AG04450 (cell line): Measurements from ENCODE around the gene ABCB10. TPM values are rescaled to one million over a fixed set of nuclear protein-coding genes. Genes with fewer than 3 reads are reported as not detected.
"Not testable (repeated sequence)": the region's sequence is repeated elsewhere in the genome, so short reads cannot be mapped to it uniquely, and the experiment has no call there.

ENCODE experiments used
- CTCF ChIA-PET: fragments of 300-600, 350-600 bp; formaldehyde crosslinking; extraction: SDS; loops from one replicate; lab custom pipeline; 2022; ENCODE audit warnings: antibody characterized with exemption, inconsistent platforms; lab: Charles Lee
- POLR2A ChIA-PET: fragments of 350-600 bp; formaldehyde crosslinking; extraction: SDS; loops from one replicate; lab custom pipeline; 2021; ENCODE audit warnings: antibody characterized with exemption, inconsistent platforms; lab: Yijun Ruan, JAX
- DNase-seq: peaks from one replicate; pipeline ENCODE4 v3.0.0-alpha.2; 2011; ENCODE audit warnings: low read depth, low spot score
- H3K27ac ChIP-seq: one replicate; pipeline ENCODE4 v1.5.1; 2012; ENCODE audit warnings: low read depth, low read length, control low read depth
- H3K27me3 ChIP-seq: one replicate; pipeline ENCODE4 v1.6.0; 2012; ENCODE audit warnings: low read length; ENCODE audit not compliant: control insufficient read depth, insufficient read depth
- H3K4me3 ChIP-seq: 2 replicates; pipeline ENCODE4 v1.5.1; 2011; ENCODE audit warnings: mild to moderate bottlenecking, low read depth, low read length, control low read depth
- H3K9me3 ChIP-seq: 2 replicates; pipeline ENCODE4 v1.5.1; 2012; ENCODE audit warnings: low read length; ENCODE audit not compliant: control insufficient read depth, insufficient read depth
- polyA plus RNA-seq: library from polyadenylated mRNA; depleted of rRNA; stranded (reverse); fragments of >200 nt; gene quantifications from 2 replicates; pipeline ENCODE4 v1.2.3, GENCODE V29; 2011
- TF ChIP-seq, protein P1 (sequence below): IDR thresholded peaks from 2 replicates; pipeline ENCODE4 v1.5.1; 2011; ENCODE audit warnings: low read depth, low read length, control low read depth, inconsistent platforms

The ABCB10 gene
- polyA plus RNA-seq, 1 experiment = 10.3 TPM

DNA sequence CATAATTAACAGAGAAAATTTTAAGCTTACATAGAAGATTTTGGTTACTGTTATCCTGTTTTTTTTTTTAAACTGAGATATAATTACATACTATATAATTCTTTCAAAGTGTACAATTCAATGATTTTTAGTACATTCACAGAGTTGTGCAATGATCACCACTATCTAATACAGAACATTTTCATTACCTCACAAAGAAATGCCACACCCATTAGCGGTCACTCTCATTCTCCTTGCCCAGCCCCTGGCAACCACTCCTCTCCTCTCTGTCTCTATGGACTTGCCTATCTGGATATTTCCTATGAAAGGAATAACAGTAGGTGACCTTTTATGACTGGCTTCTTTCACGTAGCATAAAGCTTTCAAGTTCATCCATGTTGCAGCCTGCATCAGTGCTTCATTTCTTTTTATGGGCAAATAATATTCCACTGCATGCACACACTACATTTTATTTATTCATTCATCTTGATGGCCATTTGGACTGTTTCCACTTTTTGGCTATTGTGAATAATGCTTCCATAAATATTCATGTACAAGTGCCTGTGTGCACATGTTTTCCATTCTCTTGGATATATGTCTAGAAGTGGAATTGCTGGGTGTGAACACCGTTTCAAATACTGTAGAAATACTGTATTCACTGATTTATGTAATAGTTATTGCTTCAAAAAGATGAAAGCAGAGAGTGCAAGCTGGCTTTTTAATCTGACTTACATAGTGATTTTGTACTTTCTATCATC is 40.9 kb upstream of the ABCB10 start:
- Histone ChIP-seq H3K9me3 (no peaks in the 10 kb centered on the region), H3K27ac (no peak overlapping the region), H3K4me3 (no peak overlapping the region), H3K27me3 (no peaks in the 10 kb centered on the region)
- DNase-seq = no peak
- ChIA-PET POLR2A (no interaction called here), CTCF (interaction anchor here (0.7 to 1.1 kb wide), 2 partner anchors 42 to 83 kb away, joined by 4 to 7 read pairs; no protein-coding TSS in a partner anchor)
- TF ChIP-seq, protein P1, sequence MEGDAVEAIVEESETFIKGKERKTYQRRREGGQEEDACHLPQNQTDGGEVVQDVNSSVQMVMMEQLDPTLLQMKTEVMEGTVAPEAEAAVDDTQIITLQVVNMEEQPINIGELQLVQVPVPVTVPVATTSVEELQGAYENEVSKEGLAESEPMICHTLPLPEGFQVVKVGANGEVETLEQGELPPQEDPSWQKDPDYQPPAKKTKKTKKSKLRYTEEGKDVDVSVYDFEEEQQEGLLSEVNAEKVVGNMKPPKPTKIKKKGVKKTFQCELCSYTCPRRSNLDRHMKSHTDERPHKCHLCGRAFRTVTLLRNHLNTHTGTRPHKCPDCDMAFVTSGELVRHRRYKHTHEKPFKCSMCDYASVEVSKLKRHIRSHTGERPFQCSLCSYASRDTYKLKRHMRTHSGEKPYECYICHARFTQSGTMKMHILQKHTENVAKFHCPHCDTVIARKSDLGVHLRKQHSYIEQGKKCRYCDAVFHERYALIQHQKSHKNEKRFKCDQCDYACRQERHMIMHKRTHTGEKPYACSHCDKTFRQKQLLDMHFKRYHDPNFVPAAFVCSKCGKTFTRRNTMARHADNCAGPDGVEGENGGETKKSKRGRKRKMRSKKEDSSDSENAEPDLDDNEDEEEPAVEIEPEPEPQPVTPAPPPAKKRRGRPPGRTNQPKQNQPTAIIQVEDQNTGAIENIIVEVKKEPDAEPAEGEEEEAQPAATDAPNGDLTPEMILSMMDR = no peak

DNA sequence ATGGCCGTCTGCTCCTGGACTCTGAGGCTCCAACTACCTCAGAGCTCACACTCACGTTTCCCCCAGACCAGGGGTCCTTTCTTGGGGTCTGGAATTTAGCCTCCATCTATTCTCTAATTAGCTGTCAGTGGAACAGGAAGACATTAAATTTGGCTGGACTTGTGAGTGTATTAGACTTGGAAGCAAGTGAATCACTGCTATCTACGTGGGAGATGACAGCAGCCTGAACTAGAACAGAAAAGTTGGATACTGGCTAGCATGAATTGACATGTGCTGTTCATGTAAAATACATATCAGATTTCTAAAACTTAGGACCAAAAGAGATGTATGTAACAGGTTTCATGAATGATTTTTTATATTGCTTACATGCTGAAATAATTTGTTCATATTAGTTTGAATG is 39.4 kb upstream of the ABCB10 start:
- ChIA-PET POLR2A (no interaction called here), CTCF (interaction anchor here (2.8 kb wide), 1 partner anchor 39 kb away, joined by 14 read pairs; the partner anchor contains the start of gene ABCB10)
- DNase-seq = no peak
- peak overlapping the region; percentile 55 for H3K27ac ChIP-seq
- H3K9me3 ChIP-seq = no peaks in the 10 kb centered on the region
- TF ChIP-seq, protein P1 = no peak
- no peak overlapping the region for H3K4me3 ChIP-seq
- no peaks in the 10 kb centered on the region for H3K27me3 ChIP-seq

DNA sequence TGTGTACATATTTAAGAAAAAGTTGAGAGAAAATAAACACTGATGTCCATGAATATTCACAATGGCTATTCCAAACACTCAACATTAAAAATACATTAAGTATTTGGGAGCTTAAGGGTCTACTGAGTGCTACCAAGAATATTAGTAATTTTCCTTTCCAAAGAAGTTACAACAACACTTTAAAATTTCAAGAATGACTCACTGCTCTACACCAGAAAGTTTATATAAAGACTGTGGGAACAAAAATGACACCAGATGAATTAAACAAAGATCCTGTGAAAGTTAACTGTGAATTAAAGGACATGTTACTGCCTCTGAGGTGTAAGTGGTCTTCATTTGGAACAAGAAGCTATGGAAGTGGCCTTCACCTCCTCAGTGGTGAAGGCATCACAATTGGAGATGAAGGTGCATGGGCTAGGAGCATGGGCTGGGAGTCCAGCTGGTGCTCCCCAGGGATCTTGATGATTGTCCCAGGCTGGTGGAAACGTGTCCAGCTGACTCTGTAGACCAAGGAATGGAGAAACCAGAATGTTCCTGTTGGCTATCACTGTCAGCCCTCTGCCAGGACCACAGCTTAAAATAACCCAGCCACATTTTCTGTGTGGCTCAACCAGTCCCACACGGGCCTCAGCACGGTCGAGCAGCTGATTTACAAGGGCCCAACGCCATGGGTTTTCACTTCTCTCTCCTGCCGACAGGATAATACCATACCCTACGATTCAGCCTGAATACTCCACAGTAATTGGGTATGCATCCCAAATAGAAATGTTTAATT is 38.6 kb upstream of the ABCB10 start:
- Histone ChIP-seq H3K4me3 (no peak overlapping the region), H3K27me3 (no peaks in the 10 kb centered on the region), H3K9me3 (no peaks in the 10 kb centered on the region), H3K27ac (peak overlapping the region; percentile 93)
- ChIA-PET POLR2A (interaction anchor here (1.3 kb wide), 1 partner anchor 29 kb away, joined by 4 read pairs; the partner anchor contains the start of genes TAF5L and URB2), CTCF (interaction anchor here (2.8 kb wide), 1 partner anchor 38 kb away, joined by 14 read pairs; the partner anchor contains the start of gene ABCB10)
- no peak for DNase-seq
- TF ChIP-seq, protein P1 = no peak

DNA sequence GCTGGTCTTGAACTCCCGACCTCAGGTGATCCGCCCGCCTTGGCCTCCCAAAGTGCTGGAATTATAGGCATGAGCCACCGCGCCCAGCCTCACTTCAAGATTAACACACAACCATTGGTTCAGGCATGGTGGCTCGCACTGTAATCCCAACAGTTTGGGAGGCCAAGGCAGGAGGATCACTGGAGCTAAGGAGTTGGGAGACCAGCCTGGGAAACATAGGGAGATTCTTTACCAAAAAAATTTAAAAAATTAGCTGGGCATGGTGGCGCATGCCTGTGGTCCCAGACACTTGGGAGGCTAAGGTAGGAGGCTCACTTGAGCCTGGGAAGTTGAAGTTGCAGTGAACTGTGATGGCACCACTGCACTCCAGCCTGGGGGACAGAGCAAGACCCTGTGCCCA is 37.4 kb upstream of the ABCB10 start:
- CTCF ChIA-PET = interaction anchor here (0.9 to 2.8 kb wide), 2 partner anchors 17 to 37 kb away, joined by 4 to 14 read pairs; partner anchors contain the start of gene ABCB10
- POLR2A ChIA-PET = interaction anchor here (1.3 kb wide), 1 partner anchor 30 kb away, joined by 4 read pairs; the partner anchor contains the start of genes TAF5L and URB2
- not testable (repeated sequence) for DNase-seq, H3K9me3 ChIP-seq, H3K27me3 ChIP-seq, H3K4me3 ChIP-seq, H3K27ac ChIP-seq

DNA sequence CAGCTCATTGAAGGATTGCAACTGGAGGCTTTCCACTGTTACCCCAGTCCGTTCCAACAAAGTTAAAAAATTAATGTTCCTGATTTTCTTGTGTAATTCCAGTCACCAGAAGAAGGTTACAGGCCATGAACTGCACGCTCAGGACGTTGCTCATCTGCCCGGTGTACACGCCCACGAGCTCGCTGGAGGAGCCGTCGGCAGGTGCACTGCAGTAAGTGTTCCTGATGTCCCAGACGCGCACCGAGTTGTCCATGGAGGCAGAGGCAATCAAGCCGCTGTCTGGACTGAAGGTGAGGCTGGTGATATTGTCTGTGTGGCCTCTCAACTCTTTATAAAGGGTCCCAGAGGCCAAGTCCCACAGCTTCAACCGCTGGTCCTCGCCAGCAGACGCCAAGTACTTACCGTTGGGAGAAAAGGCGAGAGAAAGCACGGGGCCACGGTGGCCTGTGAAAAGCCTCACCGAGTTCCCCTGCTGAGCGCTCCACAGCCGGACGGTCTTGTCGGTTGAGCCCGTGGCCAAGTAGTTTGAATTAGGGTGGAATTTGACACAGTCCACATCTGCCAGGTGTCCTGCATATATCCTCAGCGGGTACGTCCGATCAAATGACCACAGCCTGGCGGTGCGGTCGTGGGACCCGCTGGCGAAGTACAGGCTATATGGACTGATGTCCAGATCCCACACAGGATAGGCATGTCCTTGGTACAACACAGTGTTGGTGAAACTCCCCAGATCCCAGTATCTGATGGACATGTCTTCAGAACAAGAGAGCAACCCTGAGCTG is 35.9 kb upstream of the ABCB10 start:
- TF ChIP-seq, protein P1 = no peak
- CTCF ChIA-PET = no interaction called here
- POLR2A ChIA-PET = no interaction called here
- Histone ChIP-seq H3K9me3 (no peaks in the 10 kb centered on the region), H3K27ac (no peak overlapping the region), H3K4me3 (no peak overlapping the region), H3K27me3 (no peaks in the 10 kb centered on the region)
- no peak for DNase-seq
